H1 (cell line): ENCODE results near the gene SOWAHD. TPM values are rescaled to one million over a fixed set of nuclear protein-coding genes. Genes with fewer than 3 reads are reported as not detected.
A peak's percentile ranks its signal among the peaks of the same experiment; 100 is the strongest.

Experiments
- CTCF ChIA-PET: fragments of 300-600 bp; sonication (Branson Sonifier 250); formaldehyde crosslinking; loops from one replicate; lab custom pipeline; 2021; ENCODE audit not compliant: partially characterized antibody; lab: Charles Lee
- POLR2A ChIA-PET: fragments of 300-600 bp; sonication (Branson Sonifier 250); formaldehyde crosslinking; loops from one replicate; lab custom pipeline; 2021; ENCODE audit warnings: inconsistent platforms; ENCODE audit not compliant: partially characterized antibody; lab: Charles Lee
- DNase-seq, 2 experiments: peaks; one replicate each; pipeline versions ENCODE4 v3.0.0 to v3.0.0-alpha.2; 2010 to 2022; ENCODE audit warnings: low spot score in 2 of 2, low read depth in 1 of 2, mixed read lengths in 1 of 2
- FAIRE-seq: peaks from 2 replicates; lab custom pipeline; 2011; peaks lifted over from hg19 to GRCh38; lab: Jason Lieb, UNC
- H2AFZ ChIP-seq: 2 replicates; pipeline ENCODE4 v1.8.1; 2012; ENCODE audit warnings: low read length, inconsistent platforms
- H2AK5ac ChIP-seq: 2 replicates; pipeline ENCODE4 v1.6.1; 2013; ENCODE audit warnings: low read depth, low read length
- H2BK120ac ChIP-seq: replicated peaks from 2 replicates; pipeline ENCODE3; 2013; ENCODE audit warnings: low read depth, low read length, inconsistent platforms
- H2BK12ac ChIP-seq: 2 replicates; pipeline ENCODE4 v1.6.1; 2013; ENCODE audit warnings: low read depth, low read length
- H2BK15ac ChIP-seq: 2 replicates; pipeline ENCODE4 v1.6.1; 2013; ENCODE audit warnings: low read length
- H2BK20ac ChIP-seq: 2 replicates; pipeline ENCODE4 v1.6.1; 2013; ENCODE audit warnings: low read length
- H2BK5ac ChIP-seq: 2 replicates; pipeline ENCODE4 v1.6.1; 2013; ENCODE audit warnings: low read depth, low read length
- H3K14ac ChIP-seq: 2 replicates; pipeline ENCODE4 v1.6.1; 2013; ENCODE audit warnings: inconsistent platforms; ENCODE audit not compliant: insufficient read length
- H3K18ac ChIP-seq: 2 replicates; pipeline ENCODE4 v1.6.1; 2013; ENCODE audit warnings: low read length; ENCODE audit errors: extremely low read depth
- H3K23ac ChIP-seq: 2 replicates; pipeline ENCODE4 v1.6.1; 2013; ENCODE audit warnings: inconsistent platforms; ENCODE audit not compliant: insufficient read length
- H3K23me2 ChIP-seq: 2 replicates; pipeline ENCODE4 v1.6.1; 2013; ENCODE audit warnings: low read depth, low read length
- H3K27ac ChIP-seq: 2 replicates; pipeline ENCODE4 v1.6.1; 2011; ENCODE audit warnings: low read depth, low read length, inconsistent platforms
- H3K27me3 ChIP-seq, 4 experiments: replicated peaks in 1 of 4; 1 replicate in 1 of 4; 2 replicates in 3 of 4; pipeline versions ENCODE4 v1.6.1 to v1.8.1; 2011 to 2013; ENCODE audit warnings: low read length in 3 of 4, mild to moderate bottlenecking in 3 of 4, inconsistent platforms in 2 of 4, mixed read lengths in 2 of 4, moderate library complexity in 1 of 4; ENCODE audit not compliant: control insufficient read depth in 3 of 4, insufficient read depth in 3 of 4; ENCODE audit errors: extremely low read depth in 1 of 4
- H3K36me3 ChIP-seq, 4 experiments: 2 replicates each; pipeline versions ENCODE4 v1.6.1 to v1.8.1; 2011 to 2013; ENCODE audit warnings: mild to moderate bottlenecking in 4 of 4, low read length in 3 of 4, moderate library complexity in 2 of 4, control low read depth in 1 of 4, inconsistent platforms in 1 of 4; ENCODE audit not compliant: insufficient read depth in 4 of 4, control insufficient read depth in 2 of 4
- H3K4ac ChIP-seq: replicated peaks from 2 replicates; pipeline ENCODE3; 2013; ENCODE audit warnings: low read length, low read depth, mixed read lengths, inconsistent platforms; ENCODE audit not compliant: insufficient read length
- H3K4me1 ChIP-seq, 4 experiments: replicated peaks in 1 of 4; 1 replicate in 1 of 4; 2 replicates in 3 of 4; pipeline versions ENCODE4 v1.6.1 to v1.8.1; 2011 to 2013; ENCODE audit warnings: low read length in 3 of 4, inconsistent platforms in 2 of 4, mixed read lengths in 1 of 4; ENCODE audit not compliant: insufficient read depth in 4 of 4, control insufficient read depth in 3 of 4
- H3K4me2 ChIP-seq, 2 experiments: 2 replicates each; pipeline versions ENCODE4 v1.6.1 to v1.8.1; 2011 to 2013; ENCODE audit warnings: low read depth in 2 of 2, low read length in 2 of 2, control low read depth in 1 of 2, inconsistent platforms in 1 of 2, mild to moderate bottlenecking in 1 of 2; ENCODE audit not compliant: insufficient read depth in 1 of 2
- H3K4me3 ChIP-seq, 4 experiments: fragments of 200-600, 300-600 bp in 1 of 4; sonication (generic), shearing (Covaris generic), sonication (Bioruptor Twin) in 1 of 4; 2 replicates each; pipeline versions ENCODE4 v1.5.1 to v1.8.1; 2011 to 2016; ENCODE audit warnings: low read length in 4 of 4, low read depth in 3 of 4, control low read depth in 2 of 4, inconsistent platforms in 2 of 4, mild to moderate bottlenecking in 2 of 4, mixed read lengths in 1 of 4, moderate library complexity in 1 of 4; ENCODE audit not compliant: insufficient read depth in 2 of 4; ENCODE audit errors: extremely low read depth in 1 of 4
- H3K56ac ChIP-seq: replicated peaks from 2 replicates; pipeline ENCODE3; 2013; ENCODE audit warnings: low read depth, mild to moderate bottlenecking, mixed read lengths, low read length, inconsistent platforms; ENCODE audit not compliant: insufficient read length
- H3K79me1 ChIP-seq: 2 replicates; pipeline ENCODE4 v1.6.1; 2013; ENCODE audit warnings: low read depth, low read length, control low read depth
- H3K79me2 ChIP-seq, 2 experiments: 2 replicates each; pipeline versions ENCODE4 v1.6.1 to v1.8.1; 2012 to 2013; ENCODE audit warnings: low read length in 2 of 2, mild to moderate bottlenecking in 2 of 2, inconsistent platforms in 1 of 2; ENCODE audit not compliant: insufficient read depth in 2 of 2, control insufficient read depth in 1 of 2
- H3K9ac ChIP-seq, 4 experiments: replicated peaks in 1 of 4; 1 replicate in 1 of 4; 2 replicates in 3 of 4; pipeline versions ENCODE4 v1.6.1 to v1.8.1; 2011 to 2013; ENCODE audit warnings: low read depth in 3 of 4, low read length in 3 of 4, control low read depth in 2 of 4, mild to moderate bottlenecking in 2 of 4, moderate library complexity in 2 of 4, inconsistent platforms in 1 of 4; ENCODE audit errors: extremely low read depth in 1 of 4
- H3K9me3 ChIP-seq, 2 experiments: 2 replicates each; pipeline versions ENCODE4 v1.6.1 to v1.8.1; 2012 to 2013; ENCODE audit warnings: mild to moderate bottlenecking in 2 of 2, moderate library complexity in 2 of 2, control low read depth in 1 of 2, inconsistent platforms in 1 of 2, low read depth in 1 of 2, low read length in 1 of 2, mixed read lengths in 1 of 2; ENCODE audit not compliant: insufficient read depth in 2 of 2
- H4K20me1 ChIP-seq, 2 experiments: replicated peaks in 1 of 2; 2 replicates each; pipeline versions ENCODE3 to v1.8.1; 2011 to 2013; ENCODE audit warnings: inconsistent platforms in 2 of 2, low read length in 2 of 2, mild to moderate bottlenecking in 1 of 2; ENCODE audit not compliant: insufficient read depth in 2 of 2, control insufficient read depth in 1 of 2
- H4K5ac ChIP-seq: 2 replicates; pipeline ENCODE4 v1.6.1; 2013; ENCODE audit warnings: low read length, low read depth, mixed read lengths, inconsistent platforms; ENCODE audit not compliant: insufficient read length
- H4K8ac ChIP-seq: 2 replicates; pipeline ENCODE4 v1.8.0; 2013; ENCODE audit warnings: mild to moderate bottlenecking, moderate library complexity, low read length, inconsistent platforms; ENCODE audit not compliant: insufficient read depth; ENCODE audit errors: extremely low read depth
- H4K91ac ChIP-seq: replicated peaks from 2 replicates; pipeline ENCODE3; 2013; ENCODE audit warnings: low read length, mixed read lengths, inconsistent platforms; ENCODE audit not compliant: insufficient read length
- BACH1 ChIP-seq: IDR thresholded peaks from 2 replicates; pipeline ENCODE4 v1.6.1; 2012; ENCODE audit warnings: low read length, improper control_type of control experiment
- RAD21 ChIP-seq, 2 experiments: IDR thresholded peaks in 1 of 2; conservative IDR thresholded peaks in 1 of 2; 2 replicates each; pipeline ENCODE4 v1.6.1; 2011; ENCODE audit warnings: low read depth in 2 of 2, low read length in 2 of 2, improper control_type of control experiment in 1 of 2, inconsistent platforms in 1 of 2, mild to moderate bottlenecking in 1 of 2, moderate library complexity in 1 of 2
- WGBS, 2 experiments: shearing (Covaris generic) in 1 of 2; methylation state at CpG; one replicate each; pipeline versions ENCODE4 v1.1.6 to v1.1.7; 2013 to 2015; ENCODE audit warnings: low lambda C conversion rate in 2 of 2, mixed read lengths in 2 of 2, inconsistent platforms in 1 of 2, low coverage in 1 of 2, missing lambda C conversion rate in 1 of 2; ENCODE audit not compliant: insufficient replicate concordance in 2 of 2, insufficient coverage in 1 of 2, insufficient read length in 1 of 2; ENCODE audit errors: extremely low coverage in 1 of 2, missing lambda C conversion rate in 1 of 2; 5-methylcytosine and 5-hydroxymethylcytosine counted together
- polyA plus RNA-seq, 7 experiments: library from polyadenylated mRNA; depleted of rRNA in 3 of 7; stranded (reverse) in 5 of 7; unstranded in 2 of 7; fragments of >200 nt in 5 of 7; fragments of 200-250 nt in 2 of 7; gene quantifications; 1 replicate in 5 of 7; 2 replicates in 1 of 7; 4 replicates in 1 of 7; pipeline versions ENCODE4 v1.2.1 to v1.2.3, GENCODE V29; 2011 to 2013; ENCODE audit warnings: missing spikeins in 2 of 7, mixed read lengths in 2 of 7
- total RNA-seq: library from RNA; stranded (reverse); fragmentation: NEBNext Ultra II Directional; extraction: Animal tissue kit (Norgen Biotek cat#: 25700); gene quantifications from 2 replicates; pipeline ENCODE4 v1.2.1, GENCODE V29; 2021
- TF ChIP-seq, protein P1 (sequence below), 3 experiments: IDR thresholded peaks; 1 replicate in 2 of 3; 2 replicates in 1 of 3; pipeline versions ENCODE4 v1.5.1 to v1.6.1; 2011; ENCODE audit warnings: low read length in 3 of 3, mild to moderate bottlenecking in 3 of 3, inconsistent platforms in 2 of 3, low read depth in 1 of 3, moderate library complexity in 1 of 3; ENCODE audit not compliant: insufficient read depth in 1 of 3; ENCODE audit errors: control extremely low read depth in 1 of 3

Gene SOWAHD
- total and polyA plus RNA-seq, 2 of the 8 experiments (the other 6 are each of a cell fraction or from before 2014, with no cell fraction given) = 1.7 to 2.9 TPM

DNA sequence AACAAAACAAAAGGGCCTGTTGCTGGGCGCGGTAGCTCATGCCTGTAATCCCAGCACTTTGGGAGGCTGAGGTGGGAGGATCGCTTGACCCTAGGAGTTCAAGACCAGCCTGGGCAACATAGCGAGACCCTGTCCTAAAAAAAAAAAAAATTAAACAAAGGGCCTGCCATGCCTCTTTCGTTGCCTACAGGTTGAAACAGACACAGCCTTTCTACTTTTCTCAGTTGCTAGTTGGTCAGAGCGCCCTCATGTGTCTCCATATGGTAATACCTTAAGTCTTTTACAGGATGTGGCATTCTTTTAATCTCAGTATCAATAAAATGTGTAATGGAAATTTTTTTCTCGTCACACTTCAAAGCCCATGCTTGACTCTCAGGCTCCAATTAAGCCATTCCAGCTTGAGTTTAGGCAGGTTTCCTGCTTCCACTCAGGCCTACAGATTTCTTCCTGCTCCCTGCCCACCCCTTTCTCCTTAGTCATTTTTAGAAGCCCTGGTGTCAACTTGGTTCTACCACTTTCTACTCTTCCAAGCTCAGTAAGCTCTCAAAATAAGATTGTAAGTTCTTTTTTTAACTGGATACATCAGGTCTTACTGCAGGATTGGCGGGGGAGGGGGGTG, 4.6 kb upstream of the SOWAHD start:
- no peak overlapping the region for H3K23ac ChIP-seq
- H3K4me1 ChIP-seq = peaks cover 4 to 16% (median 12%) of the 10 kb centered on the region in 4 experiments; a peak in 5 of 7 replicates
- no peak overlapping the region; the same call in 1 of the 2 replicates for H3K18ac ChIP-seq
- H3K27me3 ChIP-seq = 0 out of 7 replicates have a peak, but pooled peaks cover 0 to under 1% (median 0%) of the 10 kb centered on the region in 4 experiments
- no peak overlapping the region for H3K4me3 ChIP-seq
- 68% methylated on average over 6 of the region's 8 CpGs; no CpG with 5 or more reads in 1 of the 2 experiments for whole genome bisulfite sequencing, 2 experiments
- H4K20me1 ChIP-seq = no peaks in the 10 kb centered on the region
- H2BK120ac ChIP-seq = no peak overlapping the region
- H2BK12ac ChIP-seq = no peak overlapping the region
- H3K23me2 ChIP-seq = peaks cover 6% of the 10 kb centered on the region; the same call in 1 of the 2 replicates
- no peak overlapping the region for H4K5ac ChIP-seq
- no peak overlapping the region for H2AK5ac ChIP-seq
- H2BK20ac ChIP-seq = no peak overlapping the region
- H2BK5ac ChIP-seq = no peak overlapping the region
- no peak overlapping the region for H4K91ac ChIP-seq
- H3K36me3 ChIP-seq = no peaks in the 10 kb centered on the region
- H3K56ac ChIP-seq = no peak overlapping the region
- POLR2A ChIA-PET = interaction anchor here (1.2 kb wide), 1 partner anchor 31 kb away, joined by 3 read pairs; no protein-coding TSS in a partner anchor
- peak; percentile 39 to 60 for TF ChIP-seq RAD21 (IDR thresholded peaks at IDR 0.05 in 1 of 2, conservative IDR thresholded peaks at IDR 0.05 in 1 of 2; ENCODE audit: low read depth in 2 of 2, low read length in 2 of 2)
- TF ChIP-seq, protein P1, sequence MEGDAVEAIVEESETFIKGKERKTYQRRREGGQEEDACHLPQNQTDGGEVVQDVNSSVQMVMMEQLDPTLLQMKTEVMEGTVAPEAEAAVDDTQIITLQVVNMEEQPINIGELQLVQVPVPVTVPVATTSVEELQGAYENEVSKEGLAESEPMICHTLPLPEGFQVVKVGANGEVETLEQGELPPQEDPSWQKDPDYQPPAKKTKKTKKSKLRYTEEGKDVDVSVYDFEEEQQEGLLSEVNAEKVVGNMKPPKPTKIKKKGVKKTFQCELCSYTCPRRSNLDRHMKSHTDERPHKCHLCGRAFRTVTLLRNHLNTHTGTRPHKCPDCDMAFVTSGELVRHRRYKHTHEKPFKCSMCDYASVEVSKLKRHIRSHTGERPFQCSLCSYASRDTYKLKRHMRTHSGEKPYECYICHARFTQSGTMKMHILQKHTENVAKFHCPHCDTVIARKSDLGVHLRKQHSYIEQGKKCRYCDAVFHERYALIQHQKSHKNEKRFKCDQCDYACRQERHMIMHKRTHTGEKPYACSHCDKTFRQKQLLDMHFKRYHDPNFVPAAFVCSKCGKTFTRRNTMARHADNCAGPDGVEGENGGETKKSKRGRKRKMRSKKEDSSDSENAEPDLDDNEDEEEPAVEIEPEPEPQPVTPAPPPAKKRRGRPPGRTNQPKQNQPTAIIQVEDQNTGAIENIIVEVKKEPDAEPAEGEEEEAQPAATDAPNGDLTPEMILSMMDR (IDR thresholded peaks at IDR 0.05; ENCODE audit: control extremely low read depth in 1 of 3, insufficient read depth in 1 of 3, low read depth in 1 of 3, low read length in 3 of 3) = peak in 2 of 3 experiments; percentile 54 to 55; a peak in 3 of 4 replicates
- TF ChIP-seq BACH1 = no peak
- TF ChIP-seq, all 59 proteins: peak for 2
- CTCF ChIA-PET = interaction anchor here (0.6 to 3.8 kb wide), 13 partner anchors 9 to 273 kb away, joined by 3 to 20 read pairs (median 4); no protein-coding TSS in a partner anchor
- no peak overlapping the region for H3K4ac ChIP-seq
- H3K27ac ChIP-seq = no peak overlapping the region
- H3K79me1 ChIP-seq = no peaks in the 10 kb centered on the region
- no peak overlapping the region for H3K9ac ChIP-seq
- H3K14ac ChIP-seq = no peak overlapping the region
- H4K8ac ChIP-seq = no peak overlapping the region
- H2AFZ ChIP-seq = no peak overlapping the region
- no peaks in the 10 kb centered on the region for H3K79me2 ChIP-seq
- DNase-seq (no peak), FAIRE-seq (peak; percentile 89)
- no peak overlapping the region for H3K4me2 ChIP-seq
- H3K9me3 ChIP-seq = no peaks in the 10 kb centered on the region
- H2BK15ac ChIP-seq = no peak overlapping the region
